Endometrial microvascular endothelial cells (primary cell): ENCODE data around the gene ZNF423. TPM values are rescaled to one million over a fixed set of nuclear protein-coding genes. Genes with fewer than 3 reads are reported as not detected.
"Not testable (repeated sequence)": the region's sequence is repeated elsewhere in the genome, so short reads cannot be mapped to it uniquely, and the experiment has no call there.

Experiments used
- in situ Hi-C: cut with HindIII; loops from 2 replicates; pipeline ENCODE4 v1.10.0; 2017; ENCODE audit warnings: low sequenced_read_pairs, low pct_unique_long_range_greater_than_20kb; ENCODE audit errors: inconsistent ontology term
- total RNA-seq: library from RNA; depleted of rRNA; stranded (reverse); fragments of >200 nt; gene quantifications from one replicate; pipeline ENCODE4 v1.2.3, GENCODE V29; 2015; ENCODE audit errors: inconsistent ontology term

Gene ZNF423
- total RNA-seq, 1 donor from 2014 or later = 1.2 TPM

- in situ Hi-C loops = no loop called here
These were observed 18.8 kb upstream of the ZNF423 start for GRCh38 chr16:49874613-49875237.

- in situ Hi-C loops = not testable (repeated sequence)
These were observed 15.9 kb upstream of the ZNF423 start for GRCh38 chr16:49871824-49872223.

- in situ Hi-C loops = no loop called here
These were observed 13.8 kb upstream of the ZNF423 start for GRCh38 chr16:49869731-49870130.

- in situ Hi-C loops = no loop called here
These were observed 12.1 kb upstream of the ZNF423 start for GRCh38 chr16:49867796-49868668.

GRCh38 chr16:49867234-49867633 is 11.3 kb upstream of the ZNF423 start:
- in situ Hi-C loops = no loop called here

- in situ Hi-C loops = no loop called here
These were observed 10.7 kb upstream of the ZNF423 start for GRCh38 chr16:49866595-49867071.

GRCh38 chr16:49862694-49863093 is 6.8 kb upstream of the ZNF423 start:
- in situ Hi-C loops = no loop called here

- in situ Hi-C loops = no loop called here
These were observed 5.4 kb upstream of the ZNF423 start for GRCh38 chr16:49861299-49861698.

GRCh38 chr16:49860593-49860992 is 4.7 kb upstream of the ZNF423 start:
- in situ Hi-C loops = no loop called here

- in situ Hi-C loops = no loop called here
These were observed 3.4 kb upstream of the ZNF423 start for GRCh38 chr16:49859125-49859811.

GRCh38 chr16:49858200-49859124 is 2.5 kb upstream of the ZNF423 start:
- in situ Hi-C loops = no loop called here

GRCh38 chr16:49857423-49858181 is 1.7 kb upstream of the ZNF423 start:
- in situ Hi-C loops = no loop called here

- in situ Hi-C loops = no loop called here
These were observed 889 bp upstream of the ZNF423 start for GRCh38 chr16:49856672-49857330.

- in situ Hi-C loops = no loop called here
These were observed 561 bp downstream of the ZNF423 start for GRCh38 chr16:49855280-49855821.

- in situ Hi-C loops = no loop called here
These were observed 1.1 kb downstream of the ZNF423 start for GRCh38 chr16:49854796-49855203.

- in situ Hi-C loops = no loop called here
These were observed 1.6 kb downstream of the ZNF423 start for GRCh38 chr16:49854188-49854795.

GRCh38 chr16:49852279-49852678 is 3.6 kb downstream of the ZNF423 start:
- in situ Hi-C loops = no loop called here
